GM12878 (cell line): ENCODE measurements around the gene KLHL5.

ENCODE experiments used
- EP300 ChIP-seq, 2 experiments: fragments of 150-350 bp in 1 of 2; IDR thresholded peaks; 2 replicates each; pipeline ENCODE4 v1.6.1; 2011 to 2012; ENCODE audit warnings: low read depth in 2 of 2, low read length in 2 of 2, borderline replicate concordance in 1 of 2, improper control_type of control experiment in 1 of 2, inconsistent platforms in 1 of 2; ENCODE audit not compliant: control insufficient read depth in 1 of 2
- GABPA ChIP-seq: IDR thresholded peaks from 2 replicates; pipeline ENCODE4 v1.6.1; 2014; ENCODE audit warnings: antibody characterized with exemption, low read depth, mild to moderate bottlenecking, inconsistent platforms
- IKZF2 ChIP-seq, 2 experiments: fragments of 450-650 bp; IDR thresholded peaks; 2 replicates each; pipeline ENCODE4 v1.6.1; 2017; ENCODE audit warnings: mild to moderate bottlenecking in 2 of 2, moderate library complexity in 2 of 2
- JUND ChIP-seq: IDR thresholded peaks from 2 replicates; pipeline ENCODE4 v1.6.1; 2012; ENCODE audit warnings: low read depth, mild to moderate bottlenecking, low read length, improper control_type of control experiment, moderate library complexity
- PAX8 ChIP-seq: fragments of 450-650 bp; IDR thresholded peaks from 2 replicates; pipeline ENCODE4 v1.6.1; 2017; ENCODE audit warnings: mild to moderate bottlenecking, moderate library complexity
- POLR2A ChIP-seq: IDR thresholded peaks from 2 replicates; pipeline ENCODE4 v1.6.1; 2011; ENCODE audit warnings: low read depth, mild to moderate bottlenecking, low read length
- POLR2AphosphoS5 ChIP-seq: IDR thresholded peaks from 2 replicates; pipeline ENCODE4 v1.6.1; 2011; ENCODE audit warnings: mild to moderate bottlenecking, low read length, inconsistent platforms
- REST ChIP-seq: IDR thresholded peaks from 2 replicates; pipeline ENCODE4 v1.6.1; 2012; ENCODE audit warnings: mild to moderate bottlenecking, low read depth, low read length
- SKIL ChIP-seq: fragments of 450-650 bp; IDR thresholded peaks from 2 replicates; pipeline ENCODE4 v1.6.1; 2017; ENCODE audit warnings: mild to moderate bottlenecking, low read depth, inconsistent platforms; ENCODE audit not compliant: poor library complexity, severe bottlenecking
- SMC3 ChIP-seq: IDR thresholded peaks from 2 replicates; pipeline ENCODE4 v1.6.1; 2011; ENCODE audit warnings: low read length, improper control_type of control experiment, borderline replicate concordance
- SP1 ChIP-seq: IDR thresholded peaks from one replicate; pipeline ENCODE4 v1.6.1; 2011; ENCODE audit warnings: low read depth, low read length
- ZNF274 ChIP-seq: IDR thresholded peaks from one replicate; pipeline ENCODE4 v1.8.0; 2011; ENCODE audit not compliant: insufficient read length, insufficient read depth
- TF ChIP-seq, protein P1 (sequence below), 3 experiments: IDR thresholded peaks in 2 of 3; conservative IDR thresholded peaks in 1 of 3; 2 replicates each; pipeline ENCODE4 v1.5.1; 2011; ENCODE audit warnings: low read depth in 3 of 3, low read length in 3 of 3, mild to moderate bottlenecking in 3 of 3, control low read depth in 2 of 3, moderate library complexity in 2 of 3, inconsistent platforms in 1 of 3, mixed read lengths in 1 of 3; ENCODE audit not compliant: control insufficient read depth in 2 of 3, insufficient read depth in 1 of 3; ENCODE audit errors: extremely low read depth in 1 of 3
- TF ChIP-seq, protein P2 (sequence below): IDR thresholded peaks from 2 replicates; pipeline ENCODE4 v1.6.1; 2012; ENCODE audit warnings: low read length, inconsistent platforms

GRCh38 chr4:39050590-39050989 lies 11.4 kb upstream of the KLHL5 start:
- TF ChIP-seq, protein P1, sequence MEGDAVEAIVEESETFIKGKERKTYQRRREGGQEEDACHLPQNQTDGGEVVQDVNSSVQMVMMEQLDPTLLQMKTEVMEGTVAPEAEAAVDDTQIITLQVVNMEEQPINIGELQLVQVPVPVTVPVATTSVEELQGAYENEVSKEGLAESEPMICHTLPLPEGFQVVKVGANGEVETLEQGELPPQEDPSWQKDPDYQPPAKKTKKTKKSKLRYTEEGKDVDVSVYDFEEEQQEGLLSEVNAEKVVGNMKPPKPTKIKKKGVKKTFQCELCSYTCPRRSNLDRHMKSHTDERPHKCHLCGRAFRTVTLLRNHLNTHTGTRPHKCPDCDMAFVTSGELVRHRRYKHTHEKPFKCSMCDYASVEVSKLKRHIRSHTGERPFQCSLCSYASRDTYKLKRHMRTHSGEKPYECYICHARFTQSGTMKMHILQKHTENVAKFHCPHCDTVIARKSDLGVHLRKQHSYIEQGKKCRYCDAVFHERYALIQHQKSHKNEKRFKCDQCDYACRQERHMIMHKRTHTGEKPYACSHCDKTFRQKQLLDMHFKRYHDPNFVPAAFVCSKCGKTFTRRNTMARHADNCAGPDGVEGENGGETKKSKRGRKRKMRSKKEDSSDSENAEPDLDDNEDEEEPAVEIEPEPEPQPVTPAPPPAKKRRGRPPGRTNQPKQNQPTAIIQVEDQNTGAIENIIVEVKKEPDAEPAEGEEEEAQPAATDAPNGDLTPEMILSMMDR (IDR thresholded peaks at IDR 0.05 in 2 of 3, conservative IDR thresholded peaks at IDR 0.05 in 1 of 3; ENCODE audit: control insufficient read depth in 2 of 3, extremely low read depth in 1 of 3, insufficient read depth in 1 of 3, low read depth in 3 of 3, low read length in 3 of 3): no peak
- no peak for TF ChIP-seq ZNF274
- no peak for TF ChIP-seq REST
- TF ChIP-seq JUND: no peak
- TF ChIP-seq SMC3: no peak
- TF ChIP-seq IKZF2 (IDR thresholded peaks at IDR 0.05): no peak
- no peak for TF ChIP-seq SKIL
- TF ChIP-seq, protein P2, sequence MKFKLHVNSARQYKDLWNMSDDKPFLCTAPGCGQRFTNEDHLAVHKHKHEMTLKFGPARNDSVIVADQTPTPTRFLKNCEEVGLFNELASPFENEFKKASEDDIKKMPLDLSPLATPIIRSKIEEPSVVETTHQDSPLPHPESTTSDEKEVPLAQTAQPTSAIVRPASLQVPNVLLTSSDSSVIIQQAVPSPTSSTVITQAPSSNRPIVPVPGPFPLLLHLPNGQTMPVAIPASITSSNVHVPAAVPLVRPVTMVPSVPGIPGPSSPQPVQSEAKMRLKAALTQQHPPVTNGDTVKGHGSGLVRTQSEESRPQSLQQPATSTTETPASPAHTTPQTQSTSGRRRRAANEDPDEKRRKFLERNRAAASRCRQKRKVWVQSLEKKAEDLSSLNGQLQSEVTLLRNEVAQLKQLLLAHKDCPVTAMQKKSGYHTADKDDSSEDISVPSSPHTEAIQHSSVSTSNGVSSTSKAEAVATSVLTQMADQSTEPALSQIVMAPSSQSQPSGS: no peak
- no peak for TF ChIP-seq GABPA
- TF ChIP-seq EP300 (IDR thresholded peaks at IDR 0.05; ENCODE audit: borderline replicate concordance in 1 of 2, control insufficient read depth in 1 of 2, low read depth in 2 of 2, low read length in 2 of 2): no peak
- no peak for TF ChIP-seq POLR2A
- TF ChIP-seq SP1: no peak
- TF ChIP-seq POLR2AphosphoS5: no peak
- TF ChIP-seq PAX8: no peak
